ENCODE measurements around the gene RBCK1.
A peak's percentile ranks its signal among the peaks of the same experiment; 100 is the strongest.

The RBCK1 gene

DNA sequence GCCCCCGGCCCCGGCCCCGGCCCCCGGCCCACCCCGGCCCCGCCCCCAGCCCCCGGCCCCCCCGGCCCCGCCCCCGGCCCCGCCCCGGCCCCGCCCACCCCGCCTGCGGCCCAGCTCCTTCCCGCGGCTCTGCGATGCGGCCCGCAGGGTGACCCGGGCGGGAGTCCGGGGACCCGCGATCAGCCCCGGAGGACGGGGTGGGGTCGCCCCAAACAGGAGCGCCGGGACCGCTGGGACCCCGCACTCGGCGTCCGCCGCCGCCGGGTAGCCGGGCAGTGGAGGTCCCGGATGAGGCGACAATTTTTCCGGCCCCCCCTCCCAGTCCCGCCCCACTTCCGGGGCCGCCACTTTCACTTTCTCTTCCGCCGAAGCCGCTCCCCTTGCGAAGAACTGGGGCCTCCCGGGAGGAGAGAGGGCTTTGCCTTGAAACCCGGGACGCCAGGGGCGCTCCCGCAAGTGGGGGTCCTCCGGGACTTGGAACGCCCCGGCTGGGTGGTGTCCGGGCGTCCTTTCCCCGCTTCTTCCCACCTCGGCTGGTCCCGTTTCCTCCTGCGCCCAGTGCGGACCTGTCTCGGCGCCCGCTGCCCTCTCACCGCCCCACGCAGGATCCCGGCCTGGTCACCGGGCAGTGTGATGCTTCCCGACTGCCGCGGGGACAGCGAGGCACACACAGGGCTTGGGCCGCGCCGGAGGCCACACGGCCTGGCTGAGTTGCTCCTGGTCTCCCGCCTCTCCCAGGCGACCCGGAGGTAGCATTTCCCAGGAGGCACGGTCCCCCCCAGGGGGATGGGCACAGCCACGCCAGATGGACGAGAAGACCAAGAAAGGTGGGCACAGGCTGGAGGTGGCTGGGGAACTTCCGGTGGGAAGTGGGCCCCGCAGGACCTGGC, at the start of gene RBCK1:
Gene RBCK1 (plus strand): TSS at position 347 of the 890 bp plus-strand sequence. CDS start 459 bp downstream, at position 806.
- Mint-ChIP-seq H3K36me3 (peaks cover 46% of the 10 kb centered on the region), H3K4me3 (peak within 1 kb of the TSS; percentile 95), H3K9me3 (peaks cover 8% of the 10 kb centered on the region), H3K4me1 (peaks cover 54% of the 10 kb centered on the region), H3K27me3 (no peaks in the 10 kb centered on the region), H3K27ac (peak within 1 kb of the TSS; percentile 95)
- CTCF ChIA-PET = interaction anchor here (0.8 to 1.6 kb wide), 12 partner anchors 11 to 232 kb away, joined by 3 to 10 read pairs (median 4); no protein-coding TSS in a partner anchor
- peak; percentile 92 for DNase-seq

GRCh38 chr20:358891-359555, 49.1 kb upstream of the RBCK1 start:
- no peaks in the 10 kb centered on the region for H3K36me3 Mint-ChIP-seq
- CTCF ChIA-PET = interaction anchor here (1.8 kb wide), 1 partner anchor 73 kb away, joined by 4 read pairs; no protein-coding TSS in a partner anchor
- H3K27ac Mint-ChIP-seq = no peak overlapping the region
- H3K4me3 Mint-ChIP-seq = no peak overlapping the region
- peaks cover 12% of the 10 kb centered on the region for H3K27me3 Mint-ChIP-seq
- DNase-seq = no peak
- H3K9me3 Mint-ChIP-seq = no peaks in the 10 kb centered on the region
- H3K4me1 Mint-ChIP-seq = peaks cover 17% of the 10 kb centered on the region

GRCh38 chr20:361561-361960, 46.5 kb upstream of the RBCK1 start:
- H3K27me3 Mint-ChIP-seq = peaks cover 9% of the 10 kb centered on the region
- CTCF ChIA-PET = interaction anchor here (1.1 to 2.0 kb wide), 4 partner anchors 11 to 285 kb away, joined by 3 to 10 read pairs (median 5); no protein-coding TSS in a partner anchor
- no peaks in the 10 kb centered on the region for H3K36me3 Mint-ChIP-seq
- H3K27ac Mint-ChIP-seq = no peak overlapping the region
- no peak for DNase-seq
- H3K4me3 Mint-ChIP-seq = no peak overlapping the region
- H3K4me1 Mint-ChIP-seq = peaks cover 37% of the 10 kb centered on the region
- no peaks in the 10 kb centered on the region for H3K9me3 Mint-ChIP-seq

GRCh38 chr20:362271-363254, 45.5 kb upstream of the RBCK1 start:
- peaks cover 44% of the 10 kb centered on the region for H3K4me1 Mint-ChIP-seq
- peaks cover 9% of the 10 kb centered on the region for H3K27me3 Mint-ChIP-seq
- H3K36me3 Mint-ChIP-seq = no peaks in the 10 kb centered on the region
- peak overlapping the region; percentile 66 for H3K27ac Mint-ChIP-seq
- H3K9me3 Mint-ChIP-seq = no peaks in the 10 kb centered on the region
- DNase-seq = peak; percentile 65
- CTCF ChIA-PET = interaction anchor here (0.7 to 2.0 kb wide), 12 partner anchors 10 to 284 kb away, joined by 3 to 10 read pairs (median 4); partner anchors contain the start of gene RBCK1
- no peak overlapping the region for H3K4me3 Mint-ChIP-seq

GRCh38 chr20:363319-364078, 44.6 kb upstream of the RBCK1 start:
- Mint-ChIP-seq H3K9me3 (no peaks in the 10 kb centered on the region), H3K4me3 (no peak overlapping the region), H3K36me3 (no peaks in the 10 kb centered on the region), H3K27ac (no peak overlapping the region), H3K27me3 (peaks cover 9% of the 10 kb centered on the region), H3K4me1 (peaks cover 45% of the 10 kb centered on the region)
- no peak for DNase-seq
- CTCF ChIA-PET = interaction anchor here (0.9 to 2.0 kb wide), 9 partner anchors 9 to 134 kb away, joined by 3 to 10 read pairs (median 4); no protein-coding TSS in a partner anchor

DNA sequence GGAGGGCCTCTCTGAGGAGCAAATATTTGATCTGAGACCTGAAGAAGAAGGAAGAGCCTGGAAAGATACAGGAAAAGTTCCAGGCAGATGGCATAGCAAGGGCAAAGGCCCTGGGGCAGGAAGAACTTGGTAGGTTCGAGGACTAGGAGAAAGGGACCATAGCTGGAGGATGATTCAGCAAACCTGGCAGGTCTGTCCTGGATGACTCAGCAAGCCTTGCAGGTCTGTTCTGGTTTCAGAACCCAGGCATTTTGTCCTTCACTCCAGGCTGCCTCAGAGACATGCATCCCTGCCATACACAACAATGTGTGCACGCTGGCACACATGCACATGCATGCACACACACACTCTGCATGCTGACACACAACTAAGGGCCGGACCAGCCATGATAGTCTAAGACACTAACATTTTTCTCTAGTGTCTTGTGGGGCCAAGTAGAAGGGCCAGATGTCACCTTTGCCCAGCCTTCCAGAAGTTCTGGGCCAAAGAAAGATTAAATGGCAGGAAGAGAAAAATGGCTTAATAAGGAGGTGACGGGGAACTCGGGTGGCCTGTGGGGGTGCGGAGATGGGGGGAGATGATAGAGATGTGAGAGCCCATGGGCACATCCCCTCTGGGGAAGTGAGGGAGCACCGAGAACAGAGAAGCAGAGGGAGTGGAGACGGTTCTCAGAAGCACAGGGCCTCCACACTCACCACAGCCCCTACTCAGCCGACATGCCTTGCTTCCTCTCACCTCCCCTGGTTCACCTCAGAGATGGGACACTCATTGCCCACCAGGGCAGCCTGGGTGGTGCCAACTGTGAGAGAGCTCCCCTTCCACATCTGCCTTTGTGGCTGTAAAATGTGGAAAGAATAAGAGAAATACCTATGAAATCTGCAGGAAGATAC, 42.9 kb upstream of the RBCK1 start:
- no peak for DNase-seq
- Mint-ChIP-seq H3K9me3 (no peaks in the 10 kb centered on the region), H3K27ac (peak overlapping the region; percentile 70), H3K4me1 (peaks cover 54% of the 10 kb centered on the region), H3K4me3 (no peak overlapping the region), H3K27me3 (peaks cover 3% of the 10 kb centered on the region), H3K36me3 (no peaks in the 10 kb centered on the region)
- CTCF ChIA-PET = interaction anchor here (1.3 kb wide), 1 partner anchor 67 kb away, joined by 6 read pairs; no protein-coding TSS in a partner anchor

GRCh38 chr20:366041-366718, 41.9 kb upstream of the RBCK1 start:
- H3K27me3 Mint-ChIP-seq = no peaks in the 10 kb centered on the region
- H3K36me3 Mint-ChIP-seq = no peaks in the 10 kb centered on the region
- H3K4me1 Mint-ChIP-seq = peaks cover 54% of the 10 kb centered on the region
- no peaks in the 10 kb centered on the region for H3K9me3 Mint-ChIP-seq
- H3K4me3 Mint-ChIP-seq = peak overlapping the region; percentile 22
- peak; percentile 57 for DNase-seq
- CTCF ChIA-PET = interaction anchor here (0.9 to 1.9 kb wide), 4 partner anchors 12 to 279 kb away, joined by 3 to 11 read pairs (median 4); no protein-coding TSS in a partner anchor
- peak overlapping the region; percentile 92 for H3K27ac Mint-ChIP-seq

GRCh38 chr20:366719-367485, 41.2 kb upstream of the RBCK1 start:
- peak overlapping the region; percentile 21 for H3K4me3 Mint-ChIP-seq
- no peaks in the 10 kb centered on the region for H3K9me3 Mint-ChIP-seq
- no peaks in the 10 kb centered on the region for H3K36me3 Mint-ChIP-seq
- CTCF ChIA-PET = interaction anchor here (0.8 to 1.9 kb wide), 5 partner anchors 13 to 279 kb away, joined by 3 to 11 read pairs (median 3); no protein-coding TSS in a partner anchor
- no peak for DNase-seq
- no peaks in the 10 kb centered on the region for H3K27me3 Mint-ChIP-seq
- H3K4me1 Mint-ChIP-seq = peaks cover 56% of the 10 kb centered on the region
- H3K27ac Mint-ChIP-seq = peak overlapping the region; percentile 92

DNA sequence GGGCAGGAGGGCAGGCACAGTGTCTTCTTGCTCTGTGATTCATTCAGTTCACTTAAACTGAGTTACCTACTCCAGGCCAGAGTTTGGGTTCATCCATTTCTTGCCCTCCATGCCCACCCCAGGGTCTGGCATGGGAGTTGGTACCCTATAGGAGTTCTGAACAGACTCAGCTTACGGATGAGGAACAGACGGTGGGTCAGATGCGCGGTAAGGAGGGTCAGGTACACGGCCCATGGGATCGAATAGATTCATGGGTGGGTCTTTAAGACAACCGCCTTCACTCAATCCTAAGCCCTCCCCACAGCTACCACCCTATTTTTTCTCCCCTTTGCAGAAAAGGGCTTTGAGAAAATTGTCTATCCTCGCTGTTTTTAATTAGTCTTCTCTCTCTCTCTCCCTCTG, 40.6 kb upstream of the RBCK1 start:
- H3K9me3 Mint-ChIP-seq = no peaks in the 10 kb centered on the region
- no peak for DNase-seq
- H3K4me1 Mint-ChIP-seq = peaks cover 58% of the 10 kb centered on the region
- H3K27ac Mint-ChIP-seq = no peak overlapping the region
- no peaks in the 10 kb centered on the region for H3K36me3 Mint-ChIP-seq
- H3K4me3 Mint-ChIP-seq = no peak overlapping the region
- CTCF ChIA-PET = interaction anchor here (0.8 to 1.9 kb wide), 2 partner anchors 13 to 97 kb away, joined by 3 to 11 read pairs; no protein-coding TSS in a partner anchor
- H3K27me3 Mint-ChIP-seq = no peaks in the 10 kb centered on the region

DNA sequence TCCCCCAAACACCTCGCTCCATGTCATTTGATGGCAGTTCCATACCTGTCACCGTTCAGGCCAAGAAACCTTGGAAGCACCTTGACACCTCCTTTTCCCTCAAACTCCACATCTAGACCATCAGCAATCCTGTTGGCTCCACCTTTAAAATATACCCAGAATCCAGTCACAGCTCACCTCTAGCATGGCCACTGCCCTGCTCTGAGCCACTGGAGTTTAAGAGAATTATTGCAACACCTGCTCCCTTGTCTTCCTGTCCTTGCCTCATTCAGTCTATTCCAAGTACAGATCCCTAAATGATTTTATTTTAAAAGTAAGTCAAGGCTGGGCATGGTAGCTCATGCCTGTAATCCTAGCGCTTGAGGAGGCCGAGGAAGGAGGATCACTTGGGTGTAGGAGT, 39.2 kb upstream of the RBCK1 start:
- H3K27ac Mint-ChIP-seq = no peak overlapping the region
- H3K4me3 Mint-ChIP-seq = no peak overlapping the region
- no peaks in the 10 kb centered on the region for H3K27me3 Mint-ChIP-seq
- CTCF ChIA-PET = no interaction called here
- H3K4me1 Mint-ChIP-seq = peaks cover 65% of the 10 kb centered on the region
- no peaks in the 10 kb centered on the region for H3K9me3 Mint-ChIP-seq
- H3K36me3 Mint-ChIP-seq = no peaks in the 10 kb centered on the region
- no peak for DNase-seq

- H3K27ac Mint-ChIP-seq = no peak overlapping the region
- H3K36me3 Mint-ChIP-seq = no peaks in the 10 kb centered on the region
- no peak overlapping the region for H3K4me3 Mint-ChIP-seq
- H3K9me3 Mint-ChIP-seq = no peaks in the 10 kb centered on the region
- no peaks in the 10 kb centered on the region for H3K27me3 Mint-ChIP-seq
- DNase-seq = no peak
- CTCF ChIA-PET = no interaction called here
- H3K4me1 Mint-ChIP-seq = peaks cover 54% of the 10 kb centered on the region
Measured at GRCh38 chr20:370151-370600, 37.9 kb upstream of the RBCK1 start.

Data from activated naive CD4-positive, alpha-beta T cell treated with anti-CD3 and anti-CD28 coated beads, Interleukin-2, amount 10 ng/mL, durations not matched to agents 7 days and 5 days (primary cell).